ENCODE data around the gene BMPR2.
"Not testable (repeated sequence)": the region's sequence is repeated elsewhere in the genome, so short reads cannot be mapped to it uniquely, and the experiment has no call there.

BMPR2 gene

GRCh38 chr2:202545523-202545922 is 169.4 kb downstream of the BMPR2 start:
- Mint-ChIP-seq H3K36me3 (ENCODE audit: low read depth) (peaks cover 39% of the 10 kb centered on the region), H3K27me3 (no peaks in the 10 kb centered on the region), H3K9me3 (no peaks in the 10 kb centered on the region), H3K4me3 (no peak overlapping the region), H3K4me1 (ENCODE audit: low read depth) (no peaks in the 10 kb centered on the region), H3K27ac (no peak overlapping the region)
- intact Hi-C loops (cut with micrococcal nuclease): no loop called here

- Mint-ChIP-seq H3K27ac (no peak overlapping the region), H3K4me1 (ENCODE audit: low read depth) (no peaks in the 10 kb centered on the region), H3K27me3 (no peaks in the 10 kb centered on the region), H3K4me3 (no peak overlapping the region), H3K36me3 (ENCODE audit: low read depth) (peaks cover 39% of the 10 kb centered on the region), H3K9me3 (no peaks in the 10 kb centered on the region)
- intact Hi-C loops (cut with micrococcal nuclease): no loop called here
Measured at GRCh38 chr2:202545931-202546330, 169.8 kb downstream of the BMPR2 start.

- H3K9me3 Mint-ChIP-seq; intact Hi-C loops (cut with micrococcal nuclease); H3K27ac Mint-ChIP-seq; H3K4me3 Mint-ChIP-seq; H3K27me3 Mint-ChIP-seq; H3K4me1 Mint-ChIP-seq (ENCODE audit: low read depth): not testable (repeated sequence)
- H3K36me3 Mint-ChIP-seq (ENCODE audit: low read depth): peaks cover 39% of the 10 kb centered on the region
Measured at GRCh38 chr2:202546499-202547141, 170.5 kb downstream of the BMPR2 start.

GRCh38 chr2:202548240-202548639 is 172.1 kb downstream of the BMPR2 start:
- no peak overlapping the region for H3K4me3 Mint-ChIP-seq
- peaks cover 49% of the 10 kb centered on the region for H3K36me3 Mint-ChIP-seq (ENCODE audit: low read depth)
- no peak overlapping the region for H3K27ac Mint-ChIP-seq
- H3K27me3 Mint-ChIP-seq: no peaks in the 10 kb centered on the region
- no peaks in the 10 kb centered on the region for H3K4me1 Mint-ChIP-seq (ENCODE audit: low read depth)
- no peaks in the 10 kb centered on the region for H3K9me3 Mint-ChIP-seq
- intact Hi-C loops (cut with micrococcal nuclease): no loop called here

- H3K4me3 Mint-ChIP-seq; H3K9me3 Mint-ChIP-seq; H3K4me1 Mint-ChIP-seq (ENCODE audit: low read depth); H3K27me3 Mint-ChIP-seq; intact Hi-C loops (cut with micrococcal nuclease); H3K27ac Mint-ChIP-seq: not testable (repeated sequence)
- H3K36me3 Mint-ChIP-seq (ENCODE audit: low read depth): peaks cover 65% of the 10 kb centered on the region
Measured at GRCh38 chr2:202551000-202551399, 174.9 kb downstream of the BMPR2 start.

GRCh38 chr2:202555356-202555755 is 179.2 kb downstream of the BMPR2 start:
- intact Hi-C loops (cut with micrococcal nuclease): no loop called here
- no peak overlapping the region for H3K27ac Mint-ChIP-seq
- H3K36me3 Mint-ChIP-seq (ENCODE audit: low read depth): peaks cover 76% of the 10 kb centered on the region
- no peaks in the 10 kb centered on the region for H3K4me1 Mint-ChIP-seq (ENCODE audit: low read depth)
- H3K4me3 Mint-ChIP-seq: no peak overlapping the region
- no peaks in the 10 kb centered on the region for H3K9me3 Mint-ChIP-seq
- no peaks in the 10 kb centered on the region for H3K27me3 Mint-ChIP-seq

GRCh38 chr2:202560200-202560599 is 184.1 kb downstream of the BMPR2 start:
- no peak overlapping the region for H3K4me3 Mint-ChIP-seq
- no peak overlapping the region for H3K27ac Mint-ChIP-seq
- intact Hi-C loops (cut with micrococcal nuclease): no loop called here
- peaks cover 50% of the 10 kb centered on the region for H3K36me3 Mint-ChIP-seq (ENCODE audit: low read depth)
- no peaks in the 10 kb centered on the region for H3K9me3 Mint-ChIP-seq
- no peaks in the 10 kb centered on the region for H3K4me1 Mint-ChIP-seq (ENCODE audit: low read depth)
- H3K27me3 Mint-ChIP-seq: no peaks in the 10 kb centered on the region

GRCh38 chr2:202564226-202564625 is 188.1 kb downstream of the BMPR2 start:
- intact Hi-C loops (cut with micrococcal nuclease): no loop called here
- Mint-ChIP-seq H3K4me1 (ENCODE audit: low read depth) (no peaks in the 10 kb centered on the region), H3K36me3 (ENCODE audit: low read depth) (peaks cover 15% of the 10 kb centered on the region), H3K27me3 (no peaks in the 10 kb centered on the region), H3K4me3 (no peak overlapping the region), H3K27ac (no peak overlapping the region), H3K9me3 (no peaks in the 10 kb centered on the region)

GRCh38 chr2:202566286-202566685 is 190.2 kb downstream of the BMPR2 start:
- Mint-ChIP-seq H3K27ac (no peak overlapping the region), H3K4me3 (no peak overlapping the region), H3K27me3 (no peaks in the 10 kb centered on the region), H3K9me3 (no peaks in the 10 kb centered on the region), H3K4me1 (ENCODE audit: low read depth) (no peaks in the 10 kb centered on the region), H3K36me3 (ENCODE audit: low read depth) (no peaks in the 10 kb centered on the region)
- intact Hi-C loops (cut with micrococcal nuclease): no loop called here

- Mint-ChIP-seq H3K27ac (no peak overlapping the region), H3K27me3 (no peaks in the 10 kb centered on the region), H3K36me3 (ENCODE audit: low read depth) (no peaks in the 10 kb centered on the region), H3K4me1 (ENCODE audit: low read depth) (no peaks in the 10 kb centered on the region), H3K4me3 (no peak overlapping the region), H3K9me3 (no peaks in the 10 kb centered on the region)
- intact Hi-C loops (cut with micrococcal nuclease): loop anchor here (1.0 kb wide), 1 partner anchor 296 kb away; no protein-coding TSS in a partner anchor
Measured at GRCh38 chr2:202574541-202574940, 198.4 kb downstream of the BMPR2 start.

- H3K4me3 Mint-ChIP-seq; H3K27me3 Mint-ChIP-seq; intact Hi-C loops (cut with micrococcal nuclease); H3K36me3 Mint-ChIP-seq (ENCODE audit: low read depth); H3K27ac Mint-ChIP-seq; H3K4me1 Mint-ChIP-seq (ENCODE audit: low read depth); H3K9me3 Mint-ChIP-seq: not testable (repeated sequence)
Measured at GRCh38 chr2:202575194-202575593, 199.1 kb downstream of the BMPR2 start.

GRCh38 chr2:202577250-202578183 is 201.4 kb downstream of the BMPR2 start:
- Mint-ChIP-seq H3K4me1 (ENCODE audit: low read depth) (no peaks in the 10 kb centered on the region), H3K4me3 (no peak overlapping the region), H3K27ac (no peak overlapping the region), H3K9me3 (no peaks in the 10 kb centered on the region), H3K27me3 (no peaks in the 10 kb centered on the region), H3K36me3 (ENCODE audit: low read depth) (no peaks in the 10 kb centered on the region)
- intact Hi-C loops (cut with micrococcal nuclease): no loop called here

- intact Hi-C loops (cut with micrococcal nuclease); H3K9me3 Mint-ChIP-seq; H3K27me3 Mint-ChIP-seq; H3K4me3 Mint-ChIP-seq; H3K36me3 Mint-ChIP-seq (ENCODE audit: low read depth); H3K4me1 Mint-ChIP-seq (ENCODE audit: low read depth); H3K27ac Mint-ChIP-seq: not testable (repeated sequence)
Measured at GRCh38 chr2:202582846-202583245, 206.7 kb downstream of the BMPR2 start.

- Mint-ChIP-seq H3K27ac (no peak overlapping the region), H3K27me3 (no peaks in the 10 kb centered on the region), H3K9me3 (peaks cover 6% of the 10 kb centered on the region), H3K4me1 (ENCODE audit: low read depth) (peaks cover 5% of the 10 kb centered on the region), H3K36me3 (ENCODE audit: low read depth) (no peaks in the 10 kb centered on the region), H3K4me3 (no peak overlapping the region)
- intact Hi-C loops (cut with micrococcal nuclease): no loop called here
Measured at GRCh38 chr2:202583709-202584219, 207.6 kb downstream of the BMPR2 start.

All from dendritic cell treated with granulocyte-macrophage colony-stimulating factor and Interleukin-4, amounts not matched to agents 40 ng/mL and 50 ng/mL, for 4 days (primary cell).